A673 (cell line): Measurements from ENCODE around the gene ASIC2.

Experiments
- EZH2 ChIP-seq: fragments of 200-600 bp; sonication (generic); IDR thresholded peaks from 2 replicates; pipeline ENCODE4 v1.6.1; 2017; ENCODE audit warnings: borderline replicate concordance, low read depth, mild to moderate bottlenecking, mixed read lengths, antibody characterized with exemption, low read length; ENCODE audit not compliant: poor library complexity, severe bottlenecking
- TF ChIP-seq, protein P1 (sequence below): fragments of 300-800, 200-600 bp; sonication (generic); conservative IDR thresholded peaks from 2 replicates; pipeline ENCODE4 v1.5.1; 2017; ENCODE audit warnings: low read depth, mild to moderate bottlenecking, antibody characterized with exemption, low read length, moderate library complexity, mixed read lengths

GRCh38 chr17:33328129-33328528 lies 35.0 kb upstream of the ASIC2 start:
- TF ChIP-seq, protein P1, sequence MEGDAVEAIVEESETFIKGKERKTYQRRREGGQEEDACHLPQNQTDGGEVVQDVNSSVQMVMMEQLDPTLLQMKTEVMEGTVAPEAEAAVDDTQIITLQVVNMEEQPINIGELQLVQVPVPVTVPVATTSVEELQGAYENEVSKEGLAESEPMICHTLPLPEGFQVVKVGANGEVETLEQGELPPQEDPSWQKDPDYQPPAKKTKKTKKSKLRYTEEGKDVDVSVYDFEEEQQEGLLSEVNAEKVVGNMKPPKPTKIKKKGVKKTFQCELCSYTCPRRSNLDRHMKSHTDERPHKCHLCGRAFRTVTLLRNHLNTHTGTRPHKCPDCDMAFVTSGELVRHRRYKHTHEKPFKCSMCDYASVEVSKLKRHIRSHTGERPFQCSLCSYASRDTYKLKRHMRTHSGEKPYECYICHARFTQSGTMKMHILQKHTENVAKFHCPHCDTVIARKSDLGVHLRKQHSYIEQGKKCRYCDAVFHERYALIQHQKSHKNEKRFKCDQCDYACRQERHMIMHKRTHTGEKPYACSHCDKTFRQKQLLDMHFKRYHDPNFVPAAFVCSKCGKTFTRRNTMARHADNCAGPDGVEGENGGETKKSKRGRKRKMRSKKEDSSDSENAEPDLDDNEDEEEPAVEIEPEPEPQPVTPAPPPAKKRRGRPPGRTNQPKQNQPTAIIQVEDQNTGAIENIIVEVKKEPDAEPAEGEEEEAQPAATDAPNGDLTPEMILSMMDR, result no peak
- TF ChIP-seq EZH2, result no peak
